Measurements from ENCODE around the gene ACLY. TPM values are rescaled to one million over a fixed set of nuclear protein-coding genes. Genes with fewer than 3 reads are reported as not detected.

ACLY gene
- total and polyA plus RNA-seq, 2 of the 13 experiments (the other 11 are each of a cell fraction or from before 2014, with no cell fraction given): 111 to 218 TPM

DNA sequence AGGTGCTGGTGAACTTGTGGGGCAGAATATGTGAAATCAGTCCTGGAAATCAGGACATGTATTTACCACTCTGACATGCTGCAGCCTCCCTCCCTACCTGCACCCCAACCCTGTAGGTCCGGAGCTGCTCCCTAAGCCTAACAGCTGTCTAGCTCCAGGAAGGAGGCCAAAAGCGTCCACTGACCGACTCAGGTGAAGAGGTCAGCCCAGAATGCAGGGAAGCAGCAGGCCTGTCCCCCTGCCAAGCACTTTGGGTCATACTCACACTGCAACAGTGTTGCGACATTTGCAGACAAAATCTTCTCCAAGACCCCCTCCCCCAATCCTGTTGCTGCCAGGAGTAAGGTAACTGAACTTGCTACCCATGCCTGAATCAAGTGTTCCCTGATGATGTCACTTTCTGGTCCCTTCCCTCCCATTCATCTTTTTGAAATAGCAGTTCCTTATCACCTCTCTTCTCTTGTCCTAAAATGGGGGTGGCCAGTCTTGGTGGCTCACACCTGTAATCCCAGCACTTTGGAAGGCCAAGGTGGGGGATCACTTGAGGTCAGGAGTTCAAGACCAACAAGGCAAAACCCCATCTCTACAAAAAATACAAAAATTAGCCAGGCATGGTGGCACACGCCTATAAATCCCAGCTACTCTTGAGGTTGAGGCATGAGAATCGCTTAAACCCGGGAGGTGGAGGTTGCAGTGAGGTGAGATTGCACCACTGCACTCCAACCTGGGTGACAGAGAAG is 1.3 kb upstream of the ACLY start (continued):
- TF ChIP-seq, protein P1, sequence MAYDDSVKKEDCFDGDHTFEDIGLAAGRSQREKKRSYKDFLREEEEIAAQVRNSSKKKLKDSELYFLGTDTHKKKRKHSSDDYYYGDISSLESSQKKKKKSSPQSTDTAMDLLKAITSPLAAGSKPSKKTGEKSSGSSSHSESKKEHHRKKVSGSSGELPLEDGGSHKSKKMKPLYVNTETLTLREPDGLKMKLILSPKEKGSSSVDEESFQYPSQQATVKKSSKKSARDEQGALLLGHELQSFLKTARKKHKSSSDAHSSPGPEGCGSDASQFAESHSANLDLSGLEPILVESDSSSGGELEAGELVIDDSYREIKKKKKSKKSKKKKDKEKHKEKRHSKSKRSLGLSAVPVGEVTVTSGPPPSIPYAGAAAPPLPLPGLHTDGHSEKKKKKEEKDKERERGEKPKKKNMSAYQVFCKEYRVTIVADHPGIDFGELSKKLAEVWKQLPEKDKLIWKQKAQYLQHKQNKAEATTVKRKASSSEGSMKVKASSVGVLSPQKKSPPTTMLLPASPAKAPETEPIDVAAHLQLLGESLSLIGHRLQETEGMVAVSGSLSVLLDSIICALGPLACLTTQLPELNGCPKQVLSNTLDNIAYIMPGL (CRISPR knock-in tag; IDR thresholded peaks at IDR 0.05; ENCODE audit: borderline replicate concordance in 1 of 2, low read depth in 1 of 2): no peak; a peak in 1 of 4 replicates
- TF ChIP-seq, protein P2, sequence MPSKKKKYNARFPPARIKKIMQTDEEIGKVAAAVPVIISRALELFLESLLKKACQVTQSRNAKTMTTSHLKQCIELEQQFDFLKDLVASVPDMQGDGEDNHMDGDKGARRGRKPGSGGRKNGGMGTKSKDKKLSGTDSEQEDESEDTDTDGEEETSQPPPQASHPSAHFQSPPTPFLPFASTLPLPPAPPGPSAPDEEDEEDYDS (CRISPR knock-in tag; IDR thresholded peaks at IDR 0.05): no peak
- TF ChIP-seq ZNF44 (CRISPR knock-in tag; IDR thresholded peaks at IDR 0.05): no peak
- TF ChIP-seq NCOR1 (IDR thresholded peaks at IDR 0.05; ENCODE audit: borderline replicate concordance, low read length): no peak
- TF ChIP-seq JDP2 (CRISPR knock-in tag; IDR thresholded peaks at IDR 0.05; ENCODE audit: borderline replicate concordance): no peak
- TF ChIP-seq MATR3 (CRISPR knock-in tag; IDR thresholded peaks at IDR 0.05): no peak
- TF ChIP-seq TP53 (CRISPR knock-in tag; conservative IDR thresholded peaks at IDR 0.05): no peak
- no peak for TF ChIP-seq MIER2 (CRISPR knock-in tag; IDR thresholded peaks at IDR 0.05)
- no peak for TF ChIP-seq CCDC6 (CRISPR knock-in tag; IDR thresholded peaks at IDR 0.05)
- TF ChIP-seq, protein P3, sequence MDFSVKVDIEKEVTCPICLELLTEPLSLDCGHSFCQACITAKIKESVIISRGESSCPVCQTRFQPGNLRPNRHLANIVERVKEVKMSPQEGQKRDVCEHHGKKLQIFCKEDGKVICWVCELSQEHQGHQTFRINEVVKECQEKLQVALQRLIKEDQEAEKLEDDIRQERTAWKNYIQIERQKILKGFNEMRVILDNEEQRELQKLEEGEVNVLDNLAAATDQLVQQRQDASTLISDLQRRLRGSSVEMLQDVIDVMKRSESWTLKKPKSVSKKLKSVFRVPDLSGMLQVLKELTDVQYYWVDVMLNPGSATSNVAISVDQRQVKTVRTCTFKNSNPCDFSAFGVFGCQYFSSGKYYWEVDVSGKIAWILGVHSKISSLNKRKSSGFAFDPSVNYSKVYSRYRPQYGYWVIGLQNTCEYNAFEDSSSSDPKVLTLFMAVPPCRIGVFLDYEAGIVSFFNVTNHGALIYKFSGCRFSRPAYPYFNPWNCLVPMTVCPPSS (IDR thresholded peaks at IDR 0.05): no peak
- TF ChIP-seq, protein P4, sequence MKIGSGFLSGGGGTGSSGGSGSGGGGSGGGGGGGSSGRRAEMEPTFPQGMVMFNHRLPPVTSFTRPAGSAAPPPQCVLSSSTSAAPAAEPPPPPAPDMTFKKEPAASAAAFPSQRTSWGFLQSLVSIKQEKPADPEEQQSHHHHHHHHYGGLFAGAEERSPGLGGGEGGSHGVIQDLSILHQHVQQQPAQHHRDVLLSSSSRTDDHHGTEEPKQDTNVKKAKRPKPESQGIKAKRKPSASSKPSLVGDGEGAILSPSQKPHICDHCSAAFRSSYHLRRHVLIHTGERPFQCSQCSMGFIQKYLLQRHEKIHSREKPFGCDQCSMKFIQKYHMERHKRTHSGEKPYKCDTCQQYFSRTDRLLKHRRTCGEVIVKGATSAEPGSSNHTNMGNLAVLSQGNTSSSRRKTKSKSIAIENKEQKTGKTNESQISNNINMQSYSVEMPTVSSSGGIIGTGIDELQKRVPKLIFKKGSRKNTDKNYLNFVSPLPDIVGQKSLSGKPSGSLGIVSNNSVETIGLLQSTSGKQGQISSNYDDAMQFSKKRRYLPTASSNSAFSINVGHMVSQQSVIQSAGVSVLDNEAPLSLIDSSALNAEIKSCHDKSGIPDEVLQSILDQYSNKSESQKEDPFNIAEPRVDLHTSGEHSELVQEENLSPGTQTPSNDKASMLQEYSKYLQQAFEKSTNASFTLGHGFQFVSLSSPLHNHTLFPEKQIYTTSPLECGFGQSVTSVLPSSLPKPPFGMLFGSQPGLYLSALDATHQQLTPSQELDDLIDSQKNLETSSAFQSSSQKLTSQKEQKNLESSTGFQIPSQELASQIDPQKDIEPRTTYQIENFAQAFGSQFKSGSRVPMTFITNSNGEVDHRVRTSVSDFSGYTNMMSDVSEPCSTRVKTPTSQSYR (CRISPR knock-in tag; IDR thresholded peaks at IDR 0.05; ENCODE audit: borderline replicate concordance): peak; percentile 66
- TF ChIP-seq, protein P5, sequence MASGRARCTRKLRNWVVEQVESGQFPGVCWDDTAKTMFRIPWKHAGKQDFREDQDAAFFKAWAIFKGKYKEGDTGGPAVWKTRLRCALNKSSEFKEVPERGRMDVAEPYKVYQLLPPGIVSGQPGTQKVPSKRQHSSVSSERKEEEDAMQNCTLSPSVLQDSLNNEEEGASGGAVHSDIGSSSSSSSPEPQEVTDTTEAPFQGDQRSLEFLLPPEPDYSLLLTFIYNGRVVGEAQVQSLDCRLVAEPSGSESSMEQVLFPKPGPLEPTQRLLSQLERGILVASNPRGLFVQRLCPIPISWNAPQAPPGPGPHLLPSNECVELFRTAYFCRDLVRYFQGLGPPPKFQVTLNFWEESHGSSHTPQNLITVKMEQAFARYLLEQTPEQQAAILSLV (CRISPR knock-in tag; IDR thresholded peaks at IDR 0.05; ENCODE audit: borderline replicate concordance): no peak
- no peak for TF ChIP-seq ARHGAP35 (CRISPR knock-in tag; IDR thresholded peaks at IDR 0.05; ENCODE audit: borderline replicate concordance)
- TF ChIP-seq POLR2AphosphoS5 (IDR thresholded peaks at IDR 0.05; ENCODE audit: low read depth, low read length): no peak
- TF ChIP-seq ZMYM4 (CRISPR knock-in tag; IDR thresholded peaks at IDR 0.05): no peak
- TF ChIP-seq NFE2 (CRISPR knock-in tag; IDR thresholded peaks at IDR 0.05): no peak
- no peak for TF ChIP-seq NONO (IDR thresholded peaks at IDR 0.05)
- 0 out of 2 replicates have a peak, but pooled peaks have one; percentile 12 for TF ChIP-seq NONO (CRISPR knock-in tag; conservative IDR thresholded peaks at IDR 0.05)
- TF ChIP-seq, protein P6, sequence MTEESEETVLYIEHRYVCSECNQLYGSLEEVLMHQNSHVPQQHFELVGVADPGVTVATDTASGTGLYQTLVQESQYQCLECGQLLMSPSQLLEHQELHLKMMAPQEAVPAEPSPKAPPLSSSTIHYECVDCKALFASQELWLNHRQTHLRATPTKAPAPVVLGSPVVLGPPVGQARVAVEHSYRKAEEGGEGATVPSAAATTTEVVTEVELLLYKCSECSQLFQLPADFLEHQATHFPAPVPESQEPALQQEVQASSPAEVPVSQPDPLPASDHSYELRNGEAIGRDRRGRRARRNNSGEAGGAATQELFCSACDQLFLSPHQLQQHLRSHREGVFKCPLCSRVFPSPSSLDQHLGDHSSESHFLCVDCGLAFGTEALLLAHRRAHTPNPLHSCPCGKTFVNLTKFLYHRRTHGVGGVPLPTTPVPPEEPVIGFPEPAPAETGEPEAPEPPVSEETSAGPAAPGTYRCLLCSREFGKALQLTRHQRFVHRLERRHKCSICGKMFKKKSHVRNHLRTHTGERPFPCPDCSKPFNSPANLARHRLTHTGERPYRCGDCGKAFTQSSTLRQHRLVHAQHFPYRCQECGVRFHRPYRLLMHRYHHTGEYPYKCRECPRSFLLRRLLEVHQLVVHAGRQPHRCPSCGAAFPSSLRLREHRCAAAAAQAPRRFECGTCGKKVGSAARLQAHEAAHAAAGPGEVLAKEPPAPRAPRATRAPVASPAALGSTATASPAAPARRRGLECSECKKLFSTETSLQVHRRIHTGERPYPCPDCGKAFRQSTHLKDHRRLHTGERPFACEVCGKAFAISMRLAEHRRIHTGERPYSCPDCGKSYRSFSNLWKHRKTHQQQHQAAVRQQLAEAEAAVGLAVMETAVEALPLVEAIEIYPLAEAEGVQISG (CRISPR knock-in tag; IDR thresholded peaks at IDR 0.05): no peak

Data from HepG2 (cell line).